PC-9 (cell line): ENCODE data around the gene VAV2. TPM values are rescaled to one million over a fixed set of nuclear protein-coding genes. Genes with fewer than 3 reads are reported as not detected.

Source experiments
- BruUV-seq: library from RNA; stranded (reverse); fragments of 400-500 nt; replicated peaks from 2 replicates; lab custom pipeline; 2021; lab: Mats Ljungman, UMichigan
- CTCF ChIA-PET: fragments of 300-600 bp; sonication (Branson Sonifier 250); formaldehyde crosslinking; loops from one replicate; lab custom pipeline; 2022; ENCODE audit warnings: antibody characterized with exemption; lab: Charles Lee
- POLR2A ChIA-PET: fragments of 300-600 bp; sonication (Branson Sonifier 250); formaldehyde crosslinking; loops from one replicate; lab custom pipeline; 2022; ENCODE audit warnings: antibody characterized with exemption; ENCODE audit not compliant: unreplicated experiment; lab: Charles Lee
- DNase-seq, 2 experiments: peaks; one replicate each; pipeline versions ENCODE4 v3.0.0 to v3.0.0-alpha.2; 2015 to 2022; ENCODE audit warnings: mixed read lengths in 1 of 2
- H2AFZ ChIP-seq: fragments of 200-600 bp; sonication (generic); 2 replicates; pipeline ENCODE4 v1.8.1; 2017; ENCODE audit warnings: antibody characterized with exemption
- H3F3A ChIP-seq: fragments of 200-600 bp; sonication (generic); 2 replicates; pipeline ENCODE4 v1.8.1; 2017; ENCODE audit warnings: antibody characterized with exemption, mild to moderate bottlenecking, low read depth; ENCODE audit not compliant: insufficient read depth
- H3K27ac ChIP-seq: fragments of 200-600 bp; sonication (generic); 2 replicates; pipeline ENCODE4 v1.6.1; 2016; ENCODE audit warnings: mixed run types
- H3K27me3 ChIP-seq: fragments of 200-600 bp; sonication (generic); 2 replicates; pipeline ENCODE4 v1.6.1; 2016; ENCODE audit warnings: low read depth, mixed run types; ENCODE audit not compliant: insufficient read depth
- H3K36me3 ChIP-seq: fragments of 200-600 bp; sonication (generic); 2 replicates; pipeline ENCODE4 v1.6.1; 2016; ENCODE audit warnings: low read depth, mixed run types
- H3K4me1 ChIP-seq: fragments of 200-600 bp; sonication (generic); replicated peaks from 2 replicates; pipeline ENCODE4 v1.6.1; 2016; ENCODE audit warnings: mixed run types; ENCODE audit not compliant: insufficient read depth
- H3K4me2 ChIP-seq: fragments of 200-600 bp; sonication (generic); 2 replicates; pipeline ENCODE4 v1.6.1; 2017; ENCODE audit warnings: mixed run types
- H3K4me3 ChIP-seq: fragments of 200-600 bp; sonication (generic); 2 replicates; pipeline ENCODE4 v1.6.1; 2016; ENCODE audit warnings: mixed run types
- H3K79me2 ChIP-seq: fragments of 200-600 bp; sonication (generic); 2 replicates; pipeline ENCODE4 v1.6.1; 2017; ENCODE audit warnings: low read depth, mixed run types
- H3K9me2 ChIP-seq: fragments of 200-600 bp; sonication (generic); 2 replicates; pipeline ENCODE4 v1.8.1; 2017; ENCODE audit warnings: mild to moderate bottlenecking; ENCODE audit not compliant: insufficient read depth
- H3K9me3 ChIP-seq: fragments of 200-600 bp; sonication (generic); 2 replicates; pipeline ENCODE4 v1.8.1; 2016; ENCODE audit warnings: low read depth; ENCODE audit not compliant: insufficient read depth
- H4K20me1 ChIP-seq: fragments of 200-600 bp; sonication (generic); 2 replicates; pipeline ENCODE4 v1.8.1; 2017; ENCODE audit not compliant: insufficient read depth
- CTCF ChIP-seq: fragments of 200-600 bp; sonication (generic); conservative IDR thresholded peaks from 2 replicates; pipeline ENCODE4 v1.6.1; 2017; ENCODE audit warnings: mixed run types, antibody characterized with exemption, mild to moderate bottlenecking, moderate library complexity
- EZH2 ChIP-seq: fragments of 200-600 bp; sonication (generic); IDR thresholded peaks from 2 replicates; pipeline ENCODE4 v1.8.0; 2017; ENCODE audit warnings: antibody characterized with exemption, low read depth
- intact Hi-C: fragments of 100-400 bp; cut with micrococcal nuclease; formaldehyde crosslinking; loops from one replicate; pipeline ENCODE4 v1.10.0; 2022; ENCODE audit not compliant: unreplicated experiment
- total RNA-seq: library from RNA; stranded (reverse); gene quantifications from 2 replicates; pipeline ENCODE4 v1.2.3, GENCODE V29; 2021

VAV2 gene
- total RNA-seq, 1 experiment from 2014 or later = 36.5 TPM

GRCh38 chr9:133807037-133807436 lies 185.1 kb downstream of the VAV2 start:
- no peak overlapping the region for H3K27ac ChIP-seq
- H4K20me1 ChIP-seq = 0 out of 2 replicates have a peak, but pooled peaks cover 5% of the 10 kb centered on the region
- H3F3A ChIP-seq = no peaks in the 10 kb centered on the region
- H3K27me3 ChIP-seq = no peaks in the 10 kb centered on the region
- BruUV-seq = no TSS peak
- TF ChIP-seq EZH2 (no peak), CTCF (no peak)
- no peaks in the 10 kb centered on the region for H3K79me2 ChIP-seq
- no peak overlapping the region for H3K4me2 ChIP-seq
- ChIA-PET CTCF (no interaction called here), POLR2A (no interaction called here)
- no peak overlapping the region for H2AFZ ChIP-seq
- no peaks in the 10 kb centered on the region for H3K9me3 ChIP-seq
- no peaks in the 10 kb centered on the region for H3K36me3 ChIP-seq
- intact Hi-C loops = no loop called here
- DNase-seq = no peak
- no peaks in the 10 kb centered on the region for H3K9me2 ChIP-seq
- H3K4me3 ChIP-seq = no peak overlapping the region
- H3K4me1 ChIP-seq = no peaks in the 10 kb centered on the region

- Histone ChIP-seq H3K4me1 (no peaks in the 10 kb centered on the region), H3K9me3 (no peaks in the 10 kb centered on the region), H3K27me3 (no peaks in the 10 kb centered on the region), H3K4me3 (no peak overlapping the region), H4K20me1 (0 out of 2 replicates have a peak, but pooled peaks cover 5% of the 10 kb centered on the region), H3K36me3 (no peaks in the 10 kb centered on the region), H3K79me2 (no peaks in the 10 kb centered on the region), H3K4me2 (no peak overlapping the region), H3K27ac (no peak overlapping the region), H2AFZ (no peak overlapping the region), H3K9me2 (no peaks in the 10 kb centered on the region), H3F3A (no peaks in the 10 kb centered on the region)
- intact Hi-C loops = no loop called here
- TF ChIP-seq CTCF = no peak
- no TSS peak for BruUV-seq
- ChIA-PET POLR2A (no interaction called here), CTCF (no interaction called here)
- DNase-seq = no peak
Measured at GRCh38 chr9:133806623-133807010, 185.5 kb downstream of the VAV2 start.

- Histone ChIP-seq H2AFZ (no peak overlapping the region), H3K9me2 (no peaks in the 10 kb centered on the region), H3K4me2 (no peak overlapping the region), H3F3A (no peaks in the 10 kb centered on the region), H3K36me3 (no peaks in the 10 kb centered on the region), H3K27me3 (no peaks in the 10 kb centered on the region), H3K4me3 (no peak overlapping the region), H3K4me1 (no peaks in the 10 kb centered on the region), H3K27ac (no peak overlapping the region), H3K79me2 (no peaks in the 10 kb centered on the region), H4K20me1 (0 out of 2 replicates have a peak, but pooled peaks cover 5% of the 10 kb centered on the region), H3K9me3 (no peaks in the 10 kb centered on the region)
- no peak for TF ChIP-seq CTCF
- no peak for TF ChIP-seq EZH2
- BruUV-seq = no TSS peak
- ChIA-PET POLR2A (no interaction called here), CTCF (no interaction called here)
- DNase-seq = no peak
- intact Hi-C loops = no loop called here
Measured at GRCh38 chr9:133805876-133806622, 186.1 kb downstream of the VAV2 start.
